Right lobe of liver (tissue), 6 donors: Measurements from ENCODE around the gene PTPN3. TPM values are rescaled to one million over a fixed set of nuclear protein-coding genes. Genes with fewer than 3 reads are reported as not detected.

ENCODE experiments used
- ATAC-seq, 4 donors: fragments of 200-7000 bp; cut with Tn5 transposase; one replicate each; pipeline ENCODE4 v1.9.1; 2020; ENCODE audit warnings: mild to moderate bottlenecking in 4 of 4, moderate library complexity in 4 of 4
- DNase-seq, 3 donors: peaks; one replicate each; pipeline ENCODE4 v3.0.0-alpha.2; 2020
- H3K27ac ChIP-seq, 3 donors: fragments of 200-600 bp; one replicate each; pipeline ENCODE4 v1.8.0; 2022
- H3K27me3 ChIP-seq, 2 donors: fragments of 200-600 bp; one replicate each; pipeline ENCODE4 v1.8.0; 2022
- H3K36me3 ChIP-seq, 4 donors: fragments of 200-600 bp; sonication (generic) in 1 of 4; one replicate each; pipeline versions ENCODE4 v1.5.1 to v1.8.0; 2017 to 2022; ENCODE audit warnings: control low read depth in 1 of 4
- H3K4me1 ChIP-seq, 4 donors: fragments of 200-600 bp; sonication (generic) in 1 of 4; one replicate each; pipeline versions ENCODE4 v1.5.1 to v1.8.0; 2017 to 2022; ENCODE audit warnings: control low read depth in 1 of 4
- H3K4me3 ChIP-seq, 3 donors: fragments of 200-600 bp; one replicate each; pipeline ENCODE4 v1.8.0; 2022
- H3K9me3 ChIP-seq, 4 donors: fragments of 200-600 bp; sonication (generic) in 1 of 4; one replicate each; pipeline versions ENCODE4 v1.5.1 to v1.8.0; 2017 to 2022; ENCODE audit warnings: control low read depth in 1 of 4
- POLR2A ChIP-seq: fragments of 450-650 bp; IDR thresholded peaks from one replicate; pipeline ENCODE4 v1.6.1; 2017; ENCODE audit warnings: antibody characterized with exemption, mild to moderate bottlenecking
- WGBS: methylation state at CpG from one replicate; pipeline ENCODE4 v1.1.6; 2018; ENCODE audit warnings: low coverage, low lambda C conversion rate; ENCODE audit not compliant: insufficient coverage; ENCODE audit errors: missing lambda C conversion rate; 5-methylcytosine and 5-hydroxymethylcytosine counted together
- intact Hi-C, 2 donors: fragments of 100-400 bp; cut with DNase I; formaldehyde crosslinking; loops; one replicate each; pipeline versions ENCODE4 v1.11.2 to v1.14.1; 2022
- total RNA-seq, 6 experiments: library from RNA; depleted of rRNA in 2 of 6; stranded (reverse); fragments of >200 nt in 2 of 6; fragmentation: NEBNext Ultra II Directional in 3 of 6; extraction: Animal tissue kit (Norgen Biotek cat#: 25700) in 3 of 6; gene quantifications; one replicate each; pipeline versions ENCODE4 v1.1.0 to v1.2.4, GENCODE V29; 2016 to 2023
- TF ChIP-seq, protein P1 (sequence below), 4 donors: fragments of 200-600 bp in 3 of 4; fragments of 450-650 bp in 1 of 4; IDR thresholded peaks; one replicate each; pipeline versions ENCODE4 v1.5.1 to v1.8.0; 2016 to 2022; ENCODE audit warnings: antibody characterized with exemption in 4 of 4, mild to moderate bottlenecking in 2 of 4
- donor health status: DM: no; HTN: yes; CAD: no.
- donor health status: DM: no; HTN: no; CAD: no.
- donor health status: DM: no; HTN: no; CAD: no.
- donor health status: DM: no; HTN: yes; CAD: no.
- donor health status: DM: no; HTN: yes; CAD: no.

Gene PTPN3
- total RNA-seq, 6 experiments from 2014 or later, result 15.0 to 33.3 (median 30.0) TPM

DNA sequence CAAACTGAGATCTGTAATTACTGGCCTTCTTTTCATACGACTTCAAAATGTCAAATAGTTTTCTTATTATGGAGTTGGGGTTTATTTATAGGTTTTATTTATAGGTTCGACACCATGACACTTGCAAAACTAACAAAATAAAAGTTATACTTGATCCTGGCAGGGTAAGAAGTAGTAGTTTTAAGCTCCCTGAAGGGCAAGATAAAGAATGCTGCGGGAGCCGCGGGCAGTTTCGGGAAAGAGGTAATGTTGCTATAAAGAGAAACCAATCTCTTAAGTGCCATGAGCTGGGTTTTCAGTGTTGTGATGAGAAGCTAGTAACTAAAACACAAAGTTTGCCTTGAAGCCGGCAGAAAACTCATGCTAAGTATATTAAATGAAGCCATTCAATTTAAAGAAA lies 24.8 kb downstream of the PTPN3 start:
- Histone ChIP-seq H3K27me3 (no peaks in the 10 kb centered on the region), H3K27ac (no peak overlapping the region), H3K9me3 (no peaks in the 10 kb centered on the region), H3K4me1 (peaks cover 0 to 59% (median 16%) of the 10 kb centered on the region in 4 donors), H3K36me3 (no peaks in the 10 kb centered on the region), H3K4me3 (no peak overlapping the region)
- no peak for ATAC-seq
- DNase-seq, result no peak
- TF ChIP-seq POLR2A, result no peak
- TF ChIP-seq, protein P1, sequence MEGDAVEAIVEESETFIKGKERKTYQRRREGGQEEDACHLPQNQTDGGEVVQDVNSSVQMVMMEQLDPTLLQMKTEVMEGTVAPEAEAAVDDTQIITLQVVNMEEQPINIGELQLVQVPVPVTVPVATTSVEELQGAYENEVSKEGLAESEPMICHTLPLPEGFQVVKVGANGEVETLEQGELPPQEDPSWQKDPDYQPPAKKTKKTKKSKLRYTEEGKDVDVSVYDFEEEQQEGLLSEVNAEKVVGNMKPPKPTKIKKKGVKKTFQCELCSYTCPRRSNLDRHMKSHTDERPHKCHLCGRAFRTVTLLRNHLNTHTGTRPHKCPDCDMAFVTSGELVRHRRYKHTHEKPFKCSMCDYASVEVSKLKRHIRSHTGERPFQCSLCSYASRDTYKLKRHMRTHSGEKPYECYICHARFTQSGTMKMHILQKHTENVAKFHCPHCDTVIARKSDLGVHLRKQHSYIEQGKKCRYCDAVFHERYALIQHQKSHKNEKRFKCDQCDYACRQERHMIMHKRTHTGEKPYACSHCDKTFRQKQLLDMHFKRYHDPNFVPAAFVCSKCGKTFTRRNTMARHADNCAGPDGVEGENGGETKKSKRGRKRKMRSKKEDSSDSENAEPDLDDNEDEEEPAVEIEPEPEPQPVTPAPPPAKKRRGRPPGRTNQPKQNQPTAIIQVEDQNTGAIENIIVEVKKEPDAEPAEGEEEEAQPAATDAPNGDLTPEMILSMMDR (IDR thresholded peaks at IDR 0.05), result no peak
- 68% methylated on average over 7 of the region's 7 CpGs for WGBS
- intact Hi-C loops, result no loop called here

- DNase-seq (no peak), ATAC-seq (no peak)
- 40% methylated on average over 5 of the region's 5 CpGs for WGBS
- H3K4me3 ChIP-seq, result no peak overlapping the region
- H3K36me3 ChIP-seq, result no peaks in the 10 kb centered on the region
- H3K27ac ChIP-seq, result peak overlapping the region in 1 of 3 donors; percentile 33
- intact Hi-C loops, result no loop called here
- no peaks in the 10 kb centered on the region for H3K9me3 ChIP-seq
- H3K27me3 ChIP-seq, result no peaks in the 10 kb centered on the region
- H3K4me1 ChIP-seq, result peaks cover 0 to 54% (median 16%) of the 10 kb centered on the region in 4 donors
- TF ChIP-seq, protein P1 (IDR thresholded peaks at IDR 0.05), result no peak
- TF ChIP-seq POLR2A, result no peak
These were observed 26.4 kb downstream of the PTPN3 start for GRCh38 chr9:109471475-109472393.

GRCh38 chr9:109469646-109470358 lies 28.3 kb downstream of the PTPN3 start:
- intact Hi-C loops, result loop anchor here in 1 of 2 donors (10.0 kb wide), 1 partner anchor 55 kb away; no protein-coding TSS in a partner anchor
- DNase-seq (peak; percentile 55 to 77 (median 76)), ATAC-seq (peak; percentile 92 to 97 (median 97))
- Histone ChIP-seq H3K36me3 (no peaks in the 10 kb centered on the region), H3K27me3 (no peaks in the 10 kb centered on the region), H3K27ac (peak overlapping the region in 1 of 3 donors; percentile 57), H3K4me3 (no peak overlapping the region), H3K4me1 (peaks cover 0 to 35% (median 10%) of the 10 kb centered on the region in 4 donors), H3K9me3 (no peaks in the 10 kb centered on the region)
- WGBS, result 37% methylated on average over 13 of the region's 13 CpGs
- no peak for TF ChIP-seq POLR2A
- TF ChIP-seq, protein P1 (IDR thresholded peaks at IDR 0.05), result peak; percentile 78 to 97 (median 92)

DNA sequence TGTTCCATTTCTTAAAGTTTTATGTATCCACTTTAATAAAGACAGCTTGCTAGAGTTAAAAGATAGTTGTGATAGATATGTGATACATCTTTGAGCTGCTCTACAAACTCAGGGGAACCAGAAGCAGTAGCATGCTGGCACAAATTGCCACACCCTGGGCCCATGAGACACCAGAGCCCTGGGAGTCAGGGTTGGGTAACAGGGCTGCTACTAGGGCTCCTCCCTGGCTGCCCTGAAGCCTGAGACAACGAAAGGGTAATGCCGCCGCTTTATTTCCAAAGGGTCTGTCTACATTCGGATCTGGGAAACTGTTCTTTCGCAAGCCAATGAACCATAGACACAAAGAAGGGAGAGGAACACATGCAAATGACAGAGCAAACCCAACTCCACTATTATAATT lies 29.2 kb downstream of the PTPN3 start:
- DNase-seq, result no peak
- ATAC-seq, result peak; percentile 36 to 57 (median 47)
- intact Hi-C loops, result loop anchor here in 1 of 2 donors (10.0 kb wide), 1 partner anchor 56 kb away; no protein-coding TSS in a partner anchor
- H3K4me3 ChIP-seq, result no peak overlapping the region
- no peaks in the 10 kb centered on the region for H3K9me3 ChIP-seq
- H3K4me1 ChIP-seq, result peaks cover 0 to 31% (median 10%) of the 10 kb centered on the region in 4 donors
- WGBS, result 55% methylated on average over 5 of the region's 5 CpGs
- no peaks in the 10 kb centered on the region for H3K36me3 ChIP-seq
- no peaks in the 10 kb centered on the region for H3K27me3 ChIP-seq
- TF ChIP-seq POLR2A, result no peak
- TF ChIP-seq, protein P1 (IDR thresholded peaks at IDR 0.05), result no peak
- H3K27ac ChIP-seq, result no peak overlapping the region
